Activated T-cell treated with anti-CD3 and anti-CD28 coated beads, Interleukin-2, amount 50 U/mL, for 72 hours (primary cell): ENCODE results near the gene PROM2. TPM values are rescaled to one million over a fixed set of nuclear protein-coding genes. Genes with fewer than 3 reads are reported as not detected.

ENCODE experiments used
- ATAC-seq, 2 donors: fragments of 150-1000 bp; cut with Tn5 transposase; replicated peaks in 1 of 2; 2 replicates each; pipeline ENCODE4 v1.10.0; 2021; ENCODE audit warnings: moderate library complexity in 2 of 2, mild to moderate bottlenecking in 1 of 2
- DNase-seq, 2 donors: peaks; one replicate each; pipeline ENCODE4 v3.0.0; 2021 to 2022; ENCODE audit warnings: mixed read lengths in 1 of 2
- H3K27ac Mint-ChIP-seq: one replicate; pipeline ENCODE4 v1.8.0; 2022; ENCODE audit warnings: mild to moderate bottlenecking, moderate library complexity, mixed read lengths
- H3K27me3 Mint-ChIP-seq: one replicate; pipeline ENCODE4 v1.8.0; 2022; ENCODE audit warnings: low read depth, mixed read lengths
- H3K36me3 Mint-ChIP-seq, 2 donors: one replicate each; pipeline ENCODE4 v1.8.0; 2022; ENCODE audit warnings: mixed read lengths in 2 of 2, mild to moderate bottlenecking in 1 of 2; ENCODE audit not compliant: insufficient read depth in 2 of 2
- H3K4me1 Mint-ChIP-seq: one replicate; pipeline ENCODE4 v1.8.0; 2022; ENCODE audit warnings: low read depth, mixed read lengths
- H3K4me3 Mint-ChIP-seq, 2 donors: one replicate each; pipeline ENCODE4 v1.8.0; 2022; ENCODE audit warnings: mild to moderate bottlenecking in 2 of 2, mixed read lengths in 2 of 2, moderate library complexity in 2 of 2
- H3K9me3 Mint-ChIP-seq, 2 donors: one replicate each; pipeline ENCODE4 v1.8.0; 2022; ENCODE audit warnings: mixed read lengths in 2 of 2
- total RNA-seq, 2 donors: library from RNA; stranded (reverse); gene quantifications; one replicate each; pipeline ENCODE4 v1.2.3, GENCODE V29; 2022

Gene PROM2
- total RNA-seq, 2 donors from 2014 or later, result 0.38 to 0.39 TPM

DNA sequence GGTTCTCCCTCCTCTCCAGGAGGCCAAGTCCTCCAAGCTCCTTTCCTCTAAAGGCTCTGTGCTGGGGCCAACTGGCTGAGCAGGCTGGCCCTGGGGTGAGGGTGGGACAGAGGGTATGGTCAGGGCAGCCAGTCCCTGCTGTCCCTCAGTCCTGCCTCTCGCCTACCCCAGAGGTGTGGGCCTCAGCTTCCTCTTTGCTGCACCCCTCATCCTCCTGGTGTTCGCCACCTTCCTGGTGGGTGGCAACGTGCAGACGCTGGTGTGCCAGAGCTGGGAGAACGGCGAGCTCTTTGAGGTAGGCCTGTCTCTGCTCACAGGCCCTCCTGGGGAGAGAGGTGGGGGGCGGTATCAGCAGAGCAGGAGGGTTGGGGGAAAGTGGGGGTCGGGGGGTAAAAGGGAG lies 6.8 kb downstream of the PROM2 start:
- no peaks in the 10 kb centered on the region for H3K36me3 Mint-ChIP-seq
- ATAC-seq (no peak), DNase-seq (no peak)
- H3K9me3 Mint-ChIP-seq, result no peaks in the 10 kb centered on the region
- H3K27me3 Mint-ChIP-seq, result no peaks in the 10 kb centered on the region
- no peaks in the 10 kb centered on the region for H3K4me1 Mint-ChIP-seq
- H3K4me3 Mint-ChIP-seq, result no peak overlapping the region
- H3K27ac Mint-ChIP-seq, result no peak overlapping the region

DNA sequence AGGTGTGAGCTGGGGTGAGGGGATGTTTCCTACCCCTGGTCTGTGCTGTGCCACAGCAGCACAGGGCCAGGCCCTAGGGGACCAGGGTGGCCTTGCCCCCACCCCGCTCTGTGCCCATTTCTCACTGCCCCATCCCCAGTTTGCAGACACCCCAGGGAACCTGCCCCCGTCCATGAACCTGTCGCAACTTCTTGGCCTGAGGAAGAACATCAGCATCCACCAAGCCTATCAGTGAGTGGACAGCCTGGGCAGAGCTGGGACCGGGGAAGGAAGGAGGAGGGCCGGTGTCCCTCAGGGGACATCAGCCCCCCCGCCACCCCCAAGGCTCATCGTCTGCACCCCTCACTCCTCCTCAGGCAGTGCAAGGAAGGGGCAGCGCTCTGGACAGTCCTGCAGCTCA lies 7.5 kb downstream of the PROM2 start:
- Mint-ChIP-seq H3K27me3 (no peaks in the 10 kb centered on the region), H3K9me3 (no peaks in the 10 kb centered on the region), H3K4me3 (no peak overlapping the region), H3K4me1 (no peaks in the 10 kb centered on the region), H3K36me3 (no peaks in the 10 kb centered on the region), H3K27ac (no peak overlapping the region)
- ATAC-seq, result no peak
- DNase-seq, result no peak

DNA sequence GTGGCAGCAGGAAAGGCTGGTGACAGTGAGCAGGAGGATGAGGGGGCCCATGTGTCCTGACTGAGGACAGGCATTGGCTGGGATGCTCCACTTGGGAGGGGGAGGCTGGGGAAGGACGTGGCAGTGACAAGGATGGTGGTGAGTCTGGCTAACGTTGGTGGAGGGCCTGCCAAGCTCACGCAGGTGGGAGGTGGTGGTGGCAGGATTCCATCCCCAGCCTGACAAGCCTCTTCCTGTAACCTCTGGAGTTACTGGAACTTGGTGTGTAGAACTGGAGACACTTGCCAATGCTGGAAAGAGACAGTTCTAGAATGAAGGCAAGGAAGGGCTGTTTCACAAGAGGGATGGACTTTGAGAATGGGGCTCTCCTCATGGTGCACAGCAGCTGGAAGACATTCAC lies 8.2 kb downstream of the PROM2 start:
- Mint-ChIP-seq H3K9me3 (no peaks in the 10 kb centered on the region), H3K4me3 (no peak overlapping the region), H3K27me3 (no peaks in the 10 kb centered on the region), H3K36me3 (no peaks in the 10 kb centered on the region), H3K27ac (no peak overlapping the region), H3K4me1 (no peaks in the 10 kb centered on the region)
- no peak for ATAC-seq
- no peak for DNase-seq

DNA sequence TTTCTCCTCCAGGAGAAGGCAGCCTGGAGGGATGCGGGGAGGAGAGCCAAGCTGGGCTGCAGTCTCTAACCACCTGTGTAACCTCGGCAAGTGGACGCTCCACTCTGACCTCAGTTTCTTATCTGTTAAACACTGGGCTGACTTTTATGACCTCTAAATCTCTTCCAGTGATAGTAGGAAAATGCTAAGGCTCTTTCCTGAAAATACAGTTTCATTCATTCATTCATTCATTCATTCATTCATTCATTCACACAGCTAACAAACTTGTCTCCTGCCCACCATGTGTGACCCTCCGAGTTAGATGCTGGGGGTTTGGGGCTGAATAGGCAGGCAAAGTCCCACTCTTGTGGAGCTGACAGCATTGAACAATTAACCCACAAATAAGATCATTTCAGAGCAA lies 9.3 kb downstream of the PROM2 start:
- H3K4me1 Mint-ChIP-seq, result no peaks in the 10 kb centered on the region
- no peak overlapping the region for H3K4me3 Mint-ChIP-seq
- H3K36me3 Mint-ChIP-seq, result no peaks in the 10 kb centered on the region
- DNase-seq (no peak), ATAC-seq (no peak)
- no peaks in the 10 kb centered on the region for H3K27me3 Mint-ChIP-seq
- no peaks in the 10 kb centered on the region for H3K9me3 Mint-ChIP-seq
- H3K27ac Mint-ChIP-seq, result no peak overlapping the region

DNA sequence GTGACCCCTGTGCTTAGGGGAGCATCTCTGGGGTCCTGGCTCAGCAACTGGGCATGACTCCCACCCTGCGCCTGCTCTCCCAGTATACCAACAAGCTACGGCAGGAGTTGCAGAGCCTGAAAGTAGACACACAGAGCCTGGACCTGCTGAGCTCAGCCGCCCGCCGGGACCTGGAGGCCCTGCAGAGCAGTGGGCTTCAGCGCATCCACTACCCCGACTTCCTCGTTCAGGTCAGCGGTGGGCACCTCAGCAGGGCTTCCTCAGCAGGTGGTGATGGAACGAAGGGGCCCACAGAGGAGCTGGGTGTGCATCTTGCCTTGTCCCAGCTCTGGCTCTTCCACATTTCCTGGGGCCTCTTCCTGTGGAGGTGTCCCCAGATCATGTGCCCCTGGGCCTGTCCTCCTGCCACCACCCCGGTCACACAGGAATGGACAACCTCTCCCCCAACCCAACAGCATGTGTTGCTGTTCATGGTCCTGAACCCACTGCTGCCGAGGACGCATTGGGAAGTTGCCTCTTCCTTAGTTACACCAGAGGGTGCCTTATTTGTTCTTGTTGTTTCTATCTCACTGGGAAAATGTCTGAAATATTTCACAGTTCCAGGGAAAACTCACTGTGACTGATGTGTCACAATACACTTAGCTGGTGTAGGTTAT lies 10.8 kb downstream of the PROM2 start:
- DNase-seq (no peak), ATAC-seq (no peak)
- Mint-ChIP-seq H3K9me3 (no peaks in the 10 kb centered on the region), H3K27me3 (no peaks in the 10 kb centered on the region), H3K27ac (no peak overlapping the region), H3K36me3 (no peaks in the 10 kb centered on the region), H3K4me3 (no peak overlapping the region), H3K4me1 (no peaks in the 10 kb centered on the region)

DNA sequence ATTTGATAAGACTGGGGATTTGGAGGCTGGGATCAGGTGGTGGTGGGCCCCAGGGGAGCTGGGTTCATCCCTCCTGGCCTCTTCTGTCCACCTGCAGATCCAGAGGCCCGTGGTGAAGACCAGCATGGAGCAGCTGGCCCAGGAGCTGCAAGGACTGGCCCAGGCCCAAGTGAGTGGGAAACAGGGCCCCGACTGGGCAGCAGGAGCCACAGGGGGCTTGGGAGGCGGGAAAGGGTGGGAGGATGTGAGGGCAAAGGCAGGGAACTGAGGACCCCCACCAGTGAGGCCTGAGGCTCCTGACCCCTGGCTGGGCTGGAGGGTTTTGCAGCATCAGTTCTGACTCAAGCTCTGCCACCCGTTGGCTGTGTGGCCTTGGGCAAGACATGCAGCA lies 11.3 kb downstream of the PROM2 start:
- no peaks in the 10 kb centered on the region for H3K4me1 Mint-ChIP-seq
- no peak for DNase-seq
- no peaks in the 10 kb centered on the region for H3K36me3 Mint-ChIP-seq

DNA sequence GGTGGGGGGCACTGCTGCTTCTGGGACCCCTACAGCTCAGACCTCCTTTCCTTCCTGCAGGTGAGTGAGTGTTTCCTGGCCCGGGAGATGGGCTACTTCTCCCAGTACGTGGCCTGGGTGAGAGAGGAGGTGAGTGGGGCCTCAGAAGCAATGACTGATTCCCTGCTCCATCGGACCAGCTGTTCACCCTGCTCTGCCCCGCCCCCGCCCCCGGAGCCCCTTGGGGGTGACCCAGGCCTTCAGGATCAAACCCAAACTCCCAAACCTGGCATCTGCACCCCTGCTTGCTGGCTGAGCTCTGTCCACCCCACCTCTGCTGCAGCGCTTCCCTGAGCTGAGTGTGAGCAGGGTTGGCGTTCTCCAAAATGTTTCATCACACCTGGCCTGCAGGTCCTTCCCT lies 13.1 kb downstream of the PROM2 start:
- ATAC-seq (no peak), DNase-seq (no peak)
- H3K4me1 Mint-ChIP-seq, result no peaks in the 10 kb centered on the region
- H3K4me3 Mint-ChIP-seq, result no peak overlapping the region
- no peaks in the 10 kb centered on the region for H3K27me3 Mint-ChIP-seq
- peaks cover 0 to 2% of the 10 kb centered on the region in 2 donors for H3K36me3 Mint-ChIP-seq
- no peak overlapping the region for H3K27ac Mint-ChIP-seq
- H3K9me3 Mint-ChIP-seq, result peaks cover 2 to 3% of the 10 kb centered on the region in 2 donors

More for the DNA sequence above, 11.3 kb downstream of the PROM2 start:
- Mint-ChIP-seq H3K27me3 (no peaks in the 10 kb centered on the region), H3K9me3 (peaks cover 0 to 1% of the 10 kb centered on the region in 2 donors), H3K27ac (no peak overlapping the region), H3K4me3 (no peak overlapping the region)
- no peak for ATAC-seq

DNA sequence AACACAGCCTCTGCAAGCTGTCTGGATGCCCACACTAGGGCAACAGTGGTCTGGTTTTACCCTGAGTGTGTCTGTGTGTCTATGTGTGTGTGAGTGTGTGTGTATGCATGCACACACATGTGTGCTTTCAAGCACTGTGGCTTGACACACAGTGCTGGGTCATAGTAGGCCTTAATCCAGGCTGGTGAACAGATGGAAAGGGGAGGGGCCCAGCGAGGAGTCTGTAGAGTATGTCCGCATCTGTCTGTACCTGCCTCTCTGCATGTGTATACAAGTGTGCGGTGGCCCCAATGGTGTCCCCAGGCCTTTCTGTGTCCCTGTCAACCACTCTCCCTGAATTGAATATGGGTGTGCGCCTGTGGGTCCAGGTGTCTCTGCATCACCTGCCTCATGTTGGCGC lies 13.6 kb downstream of the PROM2 start:
- Mint-ChIP-seq H3K4me3 (no peak overlapping the region), H3K36me3 (peaks cover 0 to 2% of the 10 kb centered on the region in 2 donors), H3K27ac (no peak overlapping the region), H3K9me3 (peaks cover 2 to 3% of the 10 kb centered on the region in 2 donors), H3K27me3 (no peaks in the 10 kb centered on the region), H3K4me1 (no peaks in the 10 kb centered on the region)
- no peak for ATAC-seq
- DNase-seq, result no peak

DNA sequence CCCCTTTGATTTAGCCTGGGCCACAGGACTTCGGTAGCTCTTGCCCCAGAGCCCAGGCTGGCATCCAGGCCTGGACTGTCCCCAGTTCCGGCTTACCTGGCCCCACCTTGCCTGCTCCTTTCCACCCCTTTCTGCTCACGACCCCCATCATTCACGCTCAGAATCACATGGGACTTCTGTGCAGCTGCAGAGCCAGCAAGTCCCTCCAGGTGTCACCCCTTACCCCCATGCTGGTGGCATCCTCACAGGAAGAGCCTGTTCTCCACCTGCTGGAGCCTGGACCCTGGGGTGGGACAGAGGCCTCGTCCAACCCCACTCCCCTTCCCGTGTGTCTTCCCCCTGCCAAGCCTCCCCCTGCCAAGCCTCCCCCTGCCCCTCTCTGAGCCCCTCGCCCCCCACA lies 15.0 kb downstream of the PROM2 start:
- ATAC-seq (no peak), DNase-seq (no peak)
- H3K36me3 Mint-ChIP-seq, result peaks cover 0 to 2% of the 10 kb centered on the region in 2 donors
- peaks cover 2 to 3% of the 10 kb centered on the region in 2 donors for H3K9me3 Mint-ChIP-seq
- no peak overlapping the region for H3K27ac Mint-ChIP-seq
- H3K4me1 Mint-ChIP-seq, result no peaks in the 10 kb centered on the region
- H3K27me3 Mint-ChIP-seq, result no peaks in the 10 kb centered on the region
- no peak overlapping the region for H3K4me3 Mint-ChIP-seq

DNA sequence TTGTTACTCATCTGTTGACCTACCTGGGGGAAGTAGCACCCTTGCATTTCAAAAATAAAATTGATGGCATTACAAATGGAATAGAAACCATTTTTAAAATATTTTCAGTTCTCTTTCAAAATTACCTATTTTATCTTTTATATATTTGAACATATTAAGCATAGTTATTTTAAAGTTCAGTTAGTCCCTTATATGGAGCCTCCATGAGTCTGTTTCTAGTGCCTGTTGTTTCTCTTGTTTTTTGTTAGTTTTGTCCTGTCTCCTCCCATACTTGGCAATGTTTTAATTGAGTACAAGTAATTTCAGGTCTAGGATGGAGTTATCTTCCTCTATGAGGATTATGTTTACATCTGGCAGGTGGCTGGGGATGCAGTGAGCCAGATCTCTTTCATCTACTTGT lies 17.0 kb downstream of the PROM2 start:
- Mint-ChIP-seq H3K9me3 (peaks cover 2 to 3% of the 10 kb centered on the region in 2 donors), H3K4me1 (no peaks in the 10 kb centered on the region), H3K27ac (no peak overlapping the region), H3K36me3 (peaks cover 0 to 2% of the 10 kb centered on the region in 2 donors), H3K27me3 (no peaks in the 10 kb centered on the region), H3K4me3 (no peak overlapping the region)
- no peak for ATAC-seq
- no peak for DNase-seq

DNA sequence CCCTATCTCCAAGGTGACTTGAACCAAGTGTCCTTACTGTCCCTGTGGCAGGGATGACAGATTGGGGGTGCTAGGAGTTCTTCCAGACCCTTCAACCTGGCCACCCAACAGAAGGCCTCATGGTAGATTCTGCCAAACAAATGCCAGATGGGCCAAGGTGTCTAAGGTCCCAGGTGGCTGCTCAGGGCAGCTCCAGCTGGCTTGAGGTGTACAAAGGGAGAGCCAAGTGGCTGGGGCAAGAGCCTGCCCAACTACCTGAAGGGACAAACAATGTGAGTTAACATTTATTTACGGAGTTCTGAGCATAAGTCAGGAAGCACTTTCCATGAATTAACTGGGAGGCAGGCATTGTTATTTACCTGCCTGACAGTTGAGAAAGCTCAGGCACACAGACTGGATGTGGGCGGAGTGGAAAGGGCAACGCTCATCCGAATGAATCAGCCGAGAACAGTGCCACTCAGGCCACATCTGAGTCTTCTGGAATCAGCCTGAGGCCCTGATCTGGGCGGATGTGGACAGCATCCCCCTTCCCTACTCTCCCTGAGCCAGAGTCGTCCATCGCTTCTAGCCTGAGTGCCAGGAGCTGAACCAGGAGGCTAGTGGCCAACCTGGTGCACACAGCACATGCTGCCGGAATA lies 18.5 kb downstream of the PROM2 start:
- Mint-ChIP-seq H3K4me3 (no peak overlapping the region), H3K4me1 (no peaks in the 10 kb centered on the region), H3K27ac (no peak overlapping the region), H3K36me3 (peaks cover 0 to 2% of the 10 kb centered on the region in 2 donors), H3K27me3 (no peaks in the 10 kb centered on the region), H3K9me3 (peaks cover 2 to 3% of the 10 kb centered on the region in 2 donors)
- DNase-seq, result no peak
- no peak for ATAC-seq

DNA sequence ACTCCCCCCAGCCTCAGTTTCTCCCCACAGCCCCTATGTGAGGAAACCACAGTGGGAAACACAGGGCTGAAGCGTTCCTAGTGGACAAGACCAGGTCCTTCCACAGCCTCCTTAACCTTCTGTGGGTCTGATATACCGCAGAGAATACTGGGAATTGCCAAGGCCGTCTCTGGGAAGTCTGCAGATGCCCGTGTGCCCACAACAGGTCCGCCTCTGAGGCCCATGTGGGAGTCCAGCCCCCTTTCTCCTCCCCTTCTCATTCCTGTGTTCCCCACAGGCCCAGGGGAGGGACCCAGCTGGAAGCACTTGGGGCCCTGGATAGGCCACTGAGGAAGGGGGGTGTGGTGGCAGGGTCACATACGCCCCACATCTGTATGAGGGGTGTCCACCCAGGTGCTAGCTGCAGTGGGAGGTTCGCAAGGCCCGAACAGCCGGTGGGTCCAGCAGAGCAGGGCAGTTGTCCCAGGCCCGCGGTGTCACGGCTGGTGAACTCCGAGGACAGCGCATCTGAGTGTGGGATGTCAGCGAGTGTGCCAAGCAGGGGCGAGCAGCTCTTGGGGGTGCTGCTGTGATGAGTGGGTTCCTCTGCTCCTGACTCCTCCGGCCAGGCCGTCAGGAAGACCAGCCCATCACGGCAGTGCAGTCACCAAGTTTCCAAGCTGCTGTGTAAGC lies 20.5 kb downstream of the PROM2 start:
- Mint-ChIP-seq H3K27me3 (peaks cover 6% of the 10 kb centered on the region), H3K9me3 (peaks cover 2 to 3% of the 10 kb centered on the region in 2 donors), H3K36me3 (peaks cover 0 to 2% of the 10 kb centered on the region in 2 donors), H3K4me1 (no peaks in the 10 kb centered on the region), H3K4me3 (no peak overlapping the region), H3K27ac (no peak overlapping the region)
- DNase-seq (no peak), ATAC-seq (no peak)

DNA sequence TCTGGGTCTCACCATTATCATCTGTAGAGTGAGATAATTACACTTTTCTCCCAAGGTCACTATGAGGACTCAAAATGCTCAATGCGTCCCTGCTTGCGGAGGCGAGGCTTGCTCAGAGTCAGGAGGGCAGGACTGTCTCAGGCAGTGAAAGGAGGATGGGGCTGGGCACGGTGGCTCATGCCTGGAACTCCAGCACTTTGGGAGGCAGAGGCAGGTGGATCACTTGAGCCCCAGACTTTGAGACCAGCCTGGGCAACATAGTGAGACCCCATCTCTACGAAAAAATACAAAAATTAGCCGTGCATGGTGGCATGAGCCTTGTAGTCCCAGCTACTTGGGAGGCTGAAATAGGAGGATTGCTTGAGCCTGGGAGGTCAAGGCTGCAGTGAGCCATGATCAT lies 21.1 kb downstream of the PROM2 start:
- peaks cover 2 to 3% of the 10 kb centered on the region in 2 donors for H3K9me3 Mint-ChIP-seq
- H3K27ac Mint-ChIP-seq, result no peak overlapping the region
- H3K4me1 Mint-ChIP-seq, result no peaks in the 10 kb centered on the region
- H3K36me3 Mint-ChIP-seq, result peaks cover 0 to 2% of the 10 kb centered on the region in 2 donors
- peaks cover 6% of the 10 kb centered on the region for H3K27me3 Mint-ChIP-seq
- ATAC-seq (no peak), DNase-seq (no peak)
- H3K4me3 Mint-ChIP-seq, result no peak overlapping the region
